GM12875 (cell line): ENCODE measurements around the gene DIAPH3.

ENCODE experiments used
- H3K4me3 ChIP-seq: one replicate; pipeline ENCODE4 v1.5.1; 2011; ENCODE audit warnings: low read depth, low read length, control low read depth
- TF ChIP-seq, protein P1 (sequence below): IDR thresholded peaks from 2 replicates; pipeline ENCODE4 v1.5.1; 2011; ENCODE audit warnings: low read depth, mild to moderate bottlenecking, control low read depth, inconsistent platforms, low read length, moderate library complexity, borderline replicate concordance; ENCODE audit not compliant: insufficient read depth

DIAPH3 gene

GRCh38 chr13:59677966-59678814, 485.5 kb downstream of the DIAPH3 start:
- TF ChIP-seq, protein P1, sequence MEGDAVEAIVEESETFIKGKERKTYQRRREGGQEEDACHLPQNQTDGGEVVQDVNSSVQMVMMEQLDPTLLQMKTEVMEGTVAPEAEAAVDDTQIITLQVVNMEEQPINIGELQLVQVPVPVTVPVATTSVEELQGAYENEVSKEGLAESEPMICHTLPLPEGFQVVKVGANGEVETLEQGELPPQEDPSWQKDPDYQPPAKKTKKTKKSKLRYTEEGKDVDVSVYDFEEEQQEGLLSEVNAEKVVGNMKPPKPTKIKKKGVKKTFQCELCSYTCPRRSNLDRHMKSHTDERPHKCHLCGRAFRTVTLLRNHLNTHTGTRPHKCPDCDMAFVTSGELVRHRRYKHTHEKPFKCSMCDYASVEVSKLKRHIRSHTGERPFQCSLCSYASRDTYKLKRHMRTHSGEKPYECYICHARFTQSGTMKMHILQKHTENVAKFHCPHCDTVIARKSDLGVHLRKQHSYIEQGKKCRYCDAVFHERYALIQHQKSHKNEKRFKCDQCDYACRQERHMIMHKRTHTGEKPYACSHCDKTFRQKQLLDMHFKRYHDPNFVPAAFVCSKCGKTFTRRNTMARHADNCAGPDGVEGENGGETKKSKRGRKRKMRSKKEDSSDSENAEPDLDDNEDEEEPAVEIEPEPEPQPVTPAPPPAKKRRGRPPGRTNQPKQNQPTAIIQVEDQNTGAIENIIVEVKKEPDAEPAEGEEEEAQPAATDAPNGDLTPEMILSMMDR, result peak; percentile 63
- H3K4me3 ChIP-seq, result no peak overlapping the region

GRCh38 chr13:59677430-59677829, 486.3 kb downstream of the DIAPH3 start:
- TF ChIP-seq, protein P1, result no peak
- no peak overlapping the region for H3K4me3 ChIP-seq

DNA sequence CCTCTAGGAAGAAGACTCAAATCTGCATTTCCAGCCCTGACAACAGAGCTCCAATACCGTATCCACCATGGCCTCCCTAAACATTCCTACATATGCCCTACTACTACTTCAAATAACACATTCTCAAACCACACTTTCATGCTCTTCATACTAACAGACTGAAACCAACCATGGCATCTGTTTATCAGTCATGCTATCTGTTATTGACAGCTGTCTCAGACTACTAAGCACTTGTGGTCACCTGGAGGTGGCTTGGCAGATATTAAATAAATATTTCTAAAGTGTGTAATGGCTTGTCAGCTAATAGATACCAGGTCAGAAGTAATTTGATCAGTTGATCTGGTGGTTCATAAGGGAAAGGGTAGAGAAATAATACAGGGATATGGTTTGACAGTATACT, 489.1 kb downstream of the DIAPH3 start:
- H3K4me3 ChIP-seq, result no peak overlapping the region
- TF ChIP-seq, protein P1, result no peak

DNA sequence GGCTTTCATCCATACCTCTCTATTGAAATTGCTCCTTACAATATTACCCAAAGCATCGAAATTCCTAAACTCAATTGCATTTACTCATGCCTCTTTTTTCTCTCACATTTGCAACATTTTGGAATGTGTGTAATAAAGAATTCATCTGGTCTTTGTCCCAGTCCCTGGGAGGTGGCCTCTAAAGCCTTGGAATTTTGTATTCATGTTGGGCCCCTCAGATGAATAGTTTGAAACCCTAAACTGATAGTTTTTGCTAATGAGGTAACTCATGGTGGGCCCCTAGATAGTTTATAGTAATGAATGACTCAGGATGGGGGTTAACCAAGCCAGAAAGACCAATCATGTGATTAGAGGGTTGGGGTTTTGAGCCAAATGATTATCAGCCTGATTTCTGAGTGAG, 490.4 kb downstream of the DIAPH3 start:
- no peak overlapping the region for H3K4me3 ChIP-seq
- TF ChIP-seq, protein P1, result no peak

GRCh38 chr13:59672445-59672844, 491.3 kb downstream of the DIAPH3 start:
- H3K4me3 ChIP-seq, result no peak overlapping the region
- TF ChIP-seq, protein P1, result no peak

DNA sequence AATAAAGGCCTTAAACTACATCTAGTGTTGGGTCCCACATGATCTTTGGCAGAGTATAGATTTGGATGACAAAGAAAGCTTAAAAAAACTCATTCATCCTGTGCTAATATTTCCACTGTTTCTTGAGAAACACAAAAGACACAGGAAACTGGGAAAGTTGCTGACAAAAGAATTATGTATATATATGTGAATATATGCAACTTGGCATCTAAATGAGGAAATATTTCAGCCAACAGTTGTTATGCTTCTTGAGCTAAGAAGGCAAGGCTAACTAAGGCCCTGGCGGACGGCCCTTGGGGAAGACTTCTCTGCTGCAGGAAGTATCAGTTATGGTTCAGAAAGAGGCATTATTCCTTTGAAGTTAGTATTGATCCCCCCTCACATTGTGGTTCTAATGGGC, 491.8 kb downstream of the DIAPH3 start:
- H3K4me3 ChIP-seq, result no peak overlapping the region
- TF ChIP-seq, protein P1, result no peak

DNA sequence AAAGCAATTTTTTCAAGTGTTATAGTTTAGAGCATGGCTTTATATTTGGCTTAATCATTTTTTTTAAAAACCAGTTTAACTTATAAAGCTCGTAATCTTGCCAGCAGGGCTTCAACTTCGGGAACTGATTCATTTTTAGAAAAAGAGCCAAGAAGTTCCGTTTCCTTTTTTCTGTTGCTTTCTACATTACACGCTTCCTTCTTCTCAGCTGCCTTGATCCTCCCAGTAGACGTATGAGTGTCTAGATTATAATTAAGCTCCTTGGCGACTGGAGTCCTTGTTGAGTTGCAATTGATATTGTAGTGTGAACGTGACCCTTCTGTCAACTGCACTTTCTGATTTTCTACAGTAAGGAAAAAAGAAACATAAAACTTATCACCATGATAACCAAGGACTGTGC, 497.2 kb downstream of the DIAPH3 start:
- TF ChIP-seq, protein P1, result no peak
- H3K4me3 ChIP-seq, result no peak overlapping the region
